Measurements from ENCODE around the gene CADM1.

The CADM1 gene

GRCh38 chr11:115504276-115505158 is at the start of gene CADM1:
Gene CADM1, minus strand, starts transcription at chr11:115504415.
- H3K4me1 Mint-ChIP-seq (ENCODE audit: low read depth), result peaks cover 13% of the 10 kb centered on the region
- H3K4me3 Mint-ChIP-seq, result peak within 1 kb of the TSS; percentile 74
- H3K9me3 Mint-ChIP-seq, result no peaks in the 10 kb centered on the region
- H3K36me3 Mint-ChIP-seq (ENCODE audit: low read depth), result no peaks in the 10 kb centered on the region
- peaks cover 47% of the 10 kb centered on the region for H3K27me3 Mint-ChIP-seq
- DNase-seq, result peak; percentile 78
- no peak within 1 kb of the TSS for H3K27ac Mint-ChIP-seq

- Mint-ChIP-seq H3K9me3 (no peaks in the 10 kb centered on the region), H3K27me3 (no peaks in the 10 kb centered on the region), H3K36me3 (ENCODE audit: low read depth) (no peaks in the 10 kb centered on the region), H3K4me3 (no peak overlapping the region), H3K4me1 (ENCODE audit: low read depth) (no peaks in the 10 kb centered on the region), H3K27ac (no peak overlapping the region)
- no peak for DNase-seq
Measured at GRCh38 chr11:115552773-115553438, 48.7 kb upstream of the CADM1 start.

- H3K4me3 Mint-ChIP-seq, result no peak overlapping the region
- H3K36me3 Mint-ChIP-seq (ENCODE audit: low read depth), result no peaks in the 10 kb centered on the region
- no peaks in the 10 kb centered on the region for H3K27me3 Mint-ChIP-seq
- H3K27ac Mint-ChIP-seq, result no peak overlapping the region
- no peaks in the 10 kb centered on the region for H3K9me3 Mint-ChIP-seq
- H3K4me1 Mint-ChIP-seq (ENCODE audit: low read depth), result no peaks in the 10 kb centered on the region
- DNase-seq, result no peak
Measured at GRCh38 chr11:115552151-115552772, 48.0 kb upstream of the CADM1 start.

- H3K4me3 Mint-ChIP-seq, result no peak overlapping the region
- no peaks in the 10 kb centered on the region for H3K9me3 Mint-ChIP-seq
- no peaks in the 10 kb centered on the region for H3K36me3 Mint-ChIP-seq (ENCODE audit: low read depth)
- H3K27me3 Mint-ChIP-seq, result no peaks in the 10 kb centered on the region
- no peak overlapping the region for H3K27ac Mint-ChIP-seq
- DNase-seq, result no peak
- no peaks in the 10 kb centered on the region for H3K4me1 Mint-ChIP-seq (ENCODE audit: low read depth)
Measured at GRCh38 chr11:115550291-115551059, 46.3 kb upstream of the CADM1 start.

- Mint-ChIP-seq H3K36me3 (ENCODE audit: low read depth) (no peaks in the 10 kb centered on the region), H3K27ac (no peak overlapping the region), H3K9me3 (no peaks in the 10 kb centered on the region)
Measured at GRCh38 chr11:115548878-115549528, 44.8 kb upstream of the CADM1 start.

GRCh38 chr11:115545581-115546210 is 41.5 kb upstream of the CADM1 start:
- H3K27ac Mint-ChIP-seq, result no peak overlapping the region
- no peak for DNase-seq
- H3K27me3 Mint-ChIP-seq, result peaks cover 2% of the 10 kb centered on the region
- H3K4me3 Mint-ChIP-seq, result no peak overlapping the region
- no peaks in the 10 kb centered on the region for H3K36me3 Mint-ChIP-seq (ENCODE audit: low read depth)
- no peaks in the 10 kb centered on the region for H3K4me1 Mint-ChIP-seq (ENCODE audit: low read depth)
- H3K9me3 Mint-ChIP-seq, result no peaks in the 10 kb centered on the region

More at GRCh38 chr11:115548878-115549528, 44.8 kb upstream of the CADM1 start:
- no peaks in the 10 kb centered on the region for H3K27me3 Mint-ChIP-seq
- H3K4me1 Mint-ChIP-seq (ENCODE audit: low read depth), result no peaks in the 10 kb centered on the region
- H3K4me3 Mint-ChIP-seq, result no peak overlapping the region
- no peak for DNase-seq

- Mint-ChIP-seq H3K4me3 (no peak overlapping the region), H3K4me1 (ENCODE audit: low read depth) (no peaks in the 10 kb centered on the region), H3K36me3 (ENCODE audit: low read depth) (no peaks in the 10 kb centered on the region), H3K27me3 (peaks cover 2% of the 10 kb centered on the region), H3K27ac (no peak overlapping the region), H3K9me3 (no peaks in the 10 kb centered on the region)
- DNase-seq, result no peak
Measured at GRCh38 chr11:115544422-115544948, 40.3 kb upstream of the CADM1 start.

GRCh38 chr11:115541518-115541917 is 37.3 kb upstream of the CADM1 start:
- H3K27ac Mint-ChIP-seq, result no peak overlapping the region
- peaks cover 2% of the 10 kb centered on the region for H3K27me3 Mint-ChIP-seq
- H3K9me3 Mint-ChIP-seq, result no peaks in the 10 kb centered on the region
- DNase-seq, result no peak
- no peak overlapping the region for H3K4me3 Mint-ChIP-seq
- H3K36me3 Mint-ChIP-seq (ENCODE audit: low read depth), result no peaks in the 10 kb centered on the region
- no peaks in the 10 kb centered on the region for H3K4me1 Mint-ChIP-seq (ENCODE audit: low read depth)

GRCh38 chr11:115539844-115540243 is 35.6 kb upstream of the CADM1 start:
- no peak for DNase-seq
- Mint-ChIP-seq H3K36me3 (ENCODE audit: low read depth) (no peaks in the 10 kb centered on the region), H3K27me3 (peaks cover 12% of the 10 kb centered on the region), H3K4me3 (no peak overlapping the region), H3K4me1 (ENCODE audit: low read depth) (no peaks in the 10 kb centered on the region), H3K27ac (no peak overlapping the region), H3K9me3 (no peaks in the 10 kb centered on the region)

GRCh38 chr11:115535781-115536180 is 31.6 kb upstream of the CADM1 start:
- DNase-seq, result no peak
- Mint-ChIP-seq H3K9me3 (peaks cover 2% of the 10 kb centered on the region), H3K4me1 (ENCODE audit: low read depth) (no peaks in the 10 kb centered on the region), H3K27me3 (peaks cover 10% of the 10 kb centered on the region), H3K27ac (no peak overlapping the region), H3K4me3 (no peak overlapping the region), H3K36me3 (ENCODE audit: low read depth) (no peaks in the 10 kb centered on the region)

- Mint-ChIP-seq H3K27ac (no peak overlapping the region), H3K4me1 (ENCODE audit: low read depth) (no peaks in the 10 kb centered on the region), H3K27me3 (peaks cover 3% of the 10 kb centered on the region), H3K4me3 (no peak overlapping the region), H3K36me3 (ENCODE audit: low read depth) (no peaks in the 10 kb centered on the region), H3K9me3 (peaks cover 2% of the 10 kb centered on the region)
- no peak for DNase-seq
Measured at GRCh38 chr11:115530752-115531151, 26.5 kb upstream of the CADM1 start.

GRCh38 chr11:115528225-115528624 is 24.0 kb upstream of the CADM1 start:
- Mint-ChIP-seq H3K27ac (no peak overlapping the region), H3K27me3 (no peaks in the 10 kb centered on the region), H3K4me1 (ENCODE audit: low read depth) (no peaks in the 10 kb centered on the region), H3K9me3 (peaks cover 2% of the 10 kb centered on the region), H3K4me3 (no peak overlapping the region), H3K36me3 (ENCODE audit: low read depth) (no peaks in the 10 kb centered on the region)
- DNase-seq, result no peak

- Mint-ChIP-seq H3K36me3 (ENCODE audit: low read depth) (no peaks in the 10 kb centered on the region), H3K4me3 (no peak overlapping the region), H3K4me1 (ENCODE audit: low read depth) (no peaks in the 10 kb centered on the region), H3K9me3 (peaks cover 2% of the 10 kb centered on the region), H3K27me3 (no peaks in the 10 kb centered on the region), H3K27ac (no peak overlapping the region)
- no peak for DNase-seq
Measured at GRCh38 chr11:115527534-115528125, 23.4 kb upstream of the CADM1 start.
